ENCODE data around the gene WASF2.
"Not testable (repeated sequence)": the region's sequence is repeated elsewhere in the genome, so short reads cannot be mapped to it uniquely, and the experiment has no call there.

The WASF2 gene, protein sequence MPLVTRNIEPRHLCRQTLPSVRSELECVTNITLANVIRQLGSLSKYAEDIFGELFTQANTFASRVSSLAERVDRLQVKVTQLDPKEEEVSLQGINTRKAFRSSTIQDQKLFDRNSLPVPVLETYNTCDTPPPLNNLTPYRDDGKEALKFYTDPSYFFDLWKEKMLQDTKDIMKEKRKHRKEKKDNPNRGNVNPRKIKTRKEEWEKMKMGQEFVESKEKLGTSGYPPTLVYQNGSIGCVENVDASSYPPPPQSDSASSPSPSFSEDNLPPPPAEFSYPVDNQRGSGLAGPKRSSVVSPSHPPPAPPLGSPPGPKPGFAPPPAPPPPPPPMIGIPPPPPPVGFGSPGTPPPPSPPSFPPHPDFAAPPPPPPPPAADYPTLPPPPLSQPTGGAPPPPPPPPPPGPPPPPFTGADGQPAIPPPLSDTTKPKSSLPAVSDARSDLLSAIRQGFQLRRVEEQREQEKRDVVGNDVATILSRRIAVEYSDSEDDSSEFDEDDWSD

DNA sequence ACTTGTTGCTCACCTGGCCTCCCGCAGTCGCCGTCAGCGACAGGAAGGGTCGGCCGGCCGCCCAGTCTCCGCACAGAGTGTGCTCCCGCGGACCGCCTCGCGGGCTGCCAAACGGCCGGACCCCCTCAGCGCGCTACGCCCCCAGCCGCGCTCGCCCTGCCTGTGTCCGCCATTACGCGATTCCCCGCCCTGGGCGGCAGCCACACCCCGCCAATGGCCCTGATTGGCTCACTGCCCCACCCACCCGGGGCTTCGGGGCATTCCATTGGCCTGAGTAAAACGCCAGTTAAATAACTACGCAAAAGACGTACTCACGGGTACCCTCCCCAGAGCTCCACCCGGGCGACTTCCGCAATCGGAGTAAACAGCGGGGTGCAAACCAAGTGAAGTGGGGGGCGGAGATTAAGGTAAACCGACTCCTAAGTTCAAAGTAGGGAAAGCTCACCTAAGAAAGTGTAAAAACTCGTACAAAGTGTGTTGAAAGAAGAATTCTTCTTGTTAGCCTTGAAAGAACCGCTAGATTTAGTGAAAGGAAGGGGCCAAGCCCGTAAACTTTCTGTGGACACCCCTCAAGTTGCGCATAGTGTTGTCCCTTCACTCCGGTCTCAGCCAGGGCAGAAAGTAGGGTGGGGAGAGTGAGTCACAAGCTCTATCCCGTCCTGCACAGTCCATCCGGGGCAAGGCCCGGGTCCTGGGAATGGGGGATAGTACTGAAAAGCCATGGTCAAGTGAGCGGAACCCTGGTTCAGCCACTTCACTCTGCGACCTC is at the start of gene WASF2:
Gene WASF2, minus strand, starts transcription at position 195 of the 769 bp plus-strand sequence. CDS start 61,277 bp downstream, outside the sequence.
- Histone ChIP-seq H3K4me3 (ENCODE audit: low read depth, low read length) (peak within 1 kb of the TSS; percentile 99), H3K36me3 (ENCODE audit: control insufficient read depth, insufficient read depth, low read length) (no peaks in the 10 kb centered on the region), H3K4me2 (ENCODE audit: low read length) (peak within 1 kb of the TSS; percentile 88), H2AFZ (peak within 1 kb of the TSS; percentile 50), H3K79me2 (peaks cover 7% of the 10 kb centered on the region), H3K9ac (peak within 1 kb of the TSS; percentile 84), H3K27me3 (ENCODE audit: control insufficient read depth, insufficient read depth, low read length) (no peaks in the 10 kb centered on the region), H3K27ac (peak within 1 kb of the TSS; percentile 79), H3K9me3 (ENCODE audit: control insufficient read depth, low read length) (no peaks in the 10 kb centered on the region), H3K4me1 (no peaks in the 10 kb centered on the region)
- TF ChIP-seq, protein P1, sequence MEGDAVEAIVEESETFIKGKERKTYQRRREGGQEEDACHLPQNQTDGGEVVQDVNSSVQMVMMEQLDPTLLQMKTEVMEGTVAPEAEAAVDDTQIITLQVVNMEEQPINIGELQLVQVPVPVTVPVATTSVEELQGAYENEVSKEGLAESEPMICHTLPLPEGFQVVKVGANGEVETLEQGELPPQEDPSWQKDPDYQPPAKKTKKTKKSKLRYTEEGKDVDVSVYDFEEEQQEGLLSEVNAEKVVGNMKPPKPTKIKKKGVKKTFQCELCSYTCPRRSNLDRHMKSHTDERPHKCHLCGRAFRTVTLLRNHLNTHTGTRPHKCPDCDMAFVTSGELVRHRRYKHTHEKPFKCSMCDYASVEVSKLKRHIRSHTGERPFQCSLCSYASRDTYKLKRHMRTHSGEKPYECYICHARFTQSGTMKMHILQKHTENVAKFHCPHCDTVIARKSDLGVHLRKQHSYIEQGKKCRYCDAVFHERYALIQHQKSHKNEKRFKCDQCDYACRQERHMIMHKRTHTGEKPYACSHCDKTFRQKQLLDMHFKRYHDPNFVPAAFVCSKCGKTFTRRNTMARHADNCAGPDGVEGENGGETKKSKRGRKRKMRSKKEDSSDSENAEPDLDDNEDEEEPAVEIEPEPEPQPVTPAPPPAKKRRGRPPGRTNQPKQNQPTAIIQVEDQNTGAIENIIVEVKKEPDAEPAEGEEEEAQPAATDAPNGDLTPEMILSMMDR (IDR thresholded peaks at IDR 0.05), result no peak

DNA sequence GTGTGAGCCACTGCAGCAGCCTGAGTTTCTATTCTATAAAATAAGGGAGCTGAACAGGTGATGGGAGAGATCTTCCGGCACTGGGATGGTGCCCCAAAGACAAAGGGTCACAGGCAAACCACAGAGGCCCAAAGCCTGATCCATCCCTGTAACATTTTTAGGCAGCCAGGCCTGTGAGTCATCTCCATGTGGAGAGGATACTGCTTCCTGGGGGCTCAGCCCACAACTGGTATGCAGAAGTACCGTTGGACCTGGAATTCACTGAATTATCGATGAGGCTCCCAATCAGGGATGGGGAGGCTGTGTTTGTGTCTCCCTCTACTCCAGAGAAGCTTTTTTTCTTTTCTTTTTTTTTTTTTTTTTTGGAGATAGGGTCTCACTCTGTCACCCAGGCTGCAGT is 48.8 kb upstream of the WASF2 start:
- Histone ChIP-seq H3K4me2 (ENCODE audit: low read length) (no peak overlapping the region), H3K4me1 (peaks cover 13% of the 10 kb centered on the region), H3K79me2 (peaks cover 3% of the 10 kb centered on the region), H3K4me3 (ENCODE audit: low read depth, low read length) (no peak overlapping the region), H2AFZ (no peak overlapping the region), H3K27me3 (ENCODE audit: control insufficient read depth, insufficient read depth, low read length) (no peaks in the 10 kb centered on the region), H3K9ac (no peak overlapping the region), H3K36me3 (ENCODE audit: control insufficient read depth, insufficient read depth, low read length) (no peaks in the 10 kb centered on the region), H3K9me3 (ENCODE audit: control insufficient read depth, low read length) (no peaks in the 10 kb centered on the region), H3K27ac (no peak overlapping the region)
- TF ChIP-seq, protein P1 (IDR thresholded peaks at IDR 0.05), result no peak

DNA sequence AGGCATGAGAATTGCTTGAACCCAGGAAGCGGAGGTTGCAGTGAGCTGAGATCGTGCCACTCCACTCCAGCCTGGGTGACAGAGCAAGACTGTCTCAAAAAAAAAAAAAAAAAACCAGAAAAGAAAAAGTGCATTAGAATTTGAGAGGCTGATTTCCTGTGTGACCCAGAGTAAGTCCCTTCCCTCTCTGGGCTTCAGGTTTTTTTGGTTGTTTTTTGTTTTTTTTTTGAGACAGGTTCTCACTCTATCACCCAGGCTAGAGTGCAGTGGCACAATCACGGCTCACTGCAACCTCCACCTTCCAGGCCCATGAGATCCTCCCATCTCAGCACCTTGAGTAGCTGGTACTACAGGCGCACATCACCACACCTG is 48.3 kb upstream of the WASF2 start:
- H3K4me2 ChIP-seq (ENCODE audit: low read length); H3K36me3 ChIP-seq (ENCODE audit: control insufficient read depth, insufficient read depth, low read length); H2AFZ ChIP-seq; H3K79me2 ChIP-seq; H3K27me3 ChIP-seq (ENCODE audit: control insufficient read depth, insufficient read depth, low read length); H3K9me3 ChIP-seq (ENCODE audit: control insufficient read depth, low read length); H3K27ac ChIP-seq; H3K4me3 ChIP-seq (ENCODE audit: low read depth, low read length); H3K9ac ChIP-seq: not testable (repeated sequence)
- peaks cover 13% of the 10 kb centered on the region for H3K4me1 ChIP-seq

DNA sequence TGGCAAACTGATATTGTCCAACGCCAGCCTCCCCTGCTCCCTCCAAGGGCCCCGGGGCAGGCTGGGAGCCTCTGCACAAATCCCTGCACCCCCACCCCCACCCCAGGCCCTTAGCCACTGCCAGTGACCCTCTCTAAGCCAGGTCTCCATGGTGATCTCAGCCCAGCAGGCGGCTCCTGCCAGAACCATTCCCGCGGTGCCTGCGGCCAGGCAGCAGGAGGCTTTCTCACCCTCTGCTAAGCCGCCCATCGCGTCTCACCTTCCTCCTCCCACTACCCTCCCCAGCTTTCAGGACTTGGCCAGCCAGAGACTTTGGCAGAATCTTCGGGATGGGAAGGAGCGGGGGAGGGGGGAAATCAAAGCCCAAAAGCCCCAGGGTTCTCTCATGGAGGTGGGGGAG is 46.8 kb upstream of the WASF2 start:
- Histone ChIP-seq H3K36me3 (ENCODE audit: control insufficient read depth, insufficient read depth, low read length) (no peaks in the 10 kb centered on the region), H2AFZ (no peak overlapping the region), H3K4me3 (ENCODE audit: low read depth, low read length) (no peak overlapping the region), H3K9me3 (ENCODE audit: control insufficient read depth, low read length) (no peaks in the 10 kb centered on the region), H3K9ac (no peak overlapping the region), H3K27ac (no peak overlapping the region), H3K4me2 (ENCODE audit: low read length) (no peak overlapping the region), H3K79me2 (peaks cover 3% of the 10 kb centered on the region), H3K27me3 (ENCODE audit: control insufficient read depth, insufficient read depth, low read length) (no peaks in the 10 kb centered on the region), H3K4me1 (peaks cover 6% of the 10 kb centered on the region)
- TF ChIP-seq, protein P1 (IDR thresholded peaks at IDR 0.05), result no peak

DNA sequence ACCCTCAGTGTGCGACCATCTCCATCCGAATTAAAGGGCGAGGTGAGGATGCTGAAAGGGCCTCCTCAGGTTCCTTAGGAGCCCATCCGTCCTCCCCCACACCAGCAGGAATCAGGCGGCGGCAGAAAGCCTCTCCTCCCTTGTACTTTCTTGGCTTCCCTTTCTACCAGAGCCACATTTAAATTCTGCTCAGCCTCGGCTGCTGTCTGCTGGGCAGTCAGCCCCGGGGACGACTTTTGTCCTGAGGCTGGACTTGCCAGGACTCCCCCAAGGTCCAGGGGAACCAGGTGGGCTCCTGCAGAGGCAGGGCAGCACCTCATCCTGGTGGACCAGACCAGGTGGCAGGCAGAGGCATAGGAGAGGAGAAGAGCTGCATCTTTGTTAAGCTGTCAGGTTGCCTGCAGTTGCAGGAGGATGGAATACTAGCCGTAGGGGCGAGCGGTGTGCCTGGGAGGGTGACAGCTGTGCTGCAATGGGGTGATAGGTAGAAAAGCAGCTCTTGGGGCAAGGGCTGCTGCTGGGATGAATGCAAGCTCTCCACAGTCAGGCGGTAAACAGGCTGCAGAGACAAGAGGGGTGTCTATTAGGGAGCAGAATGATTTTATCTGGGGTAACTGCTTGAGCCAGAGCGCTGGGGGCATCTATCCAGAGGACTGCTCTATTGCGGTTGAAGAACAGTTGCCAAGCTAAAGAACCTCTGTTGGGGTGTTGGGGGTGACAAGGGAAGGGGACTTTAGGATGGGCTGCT is 46.2 kb upstream of the WASF2 start:
- H3K4me3 ChIP-seq (ENCODE audit: low read depth, low read length), result no peak overlapping the region
- TF ChIP-seq, protein P1 (IDR thresholded peaks at IDR 0.05), result no peak

More for the DNA sequence above, 46.2 kb upstream of the WASF2 start:
- H3K9me3 ChIP-seq (ENCODE audit: control insufficient read depth, low read length), result no peaks in the 10 kb centered on the region
- H3K27me3 ChIP-seq (ENCODE audit: control insufficient read depth, insufficient read depth, low read length), result no peaks in the 10 kb centered on the region
- no peak overlapping the region for H3K4me2 ChIP-seq (ENCODE audit: low read length)
- H3K9ac ChIP-seq, result no peak overlapping the region
- no peaks in the 10 kb centered on the region for H3K36me3 ChIP-seq (ENCODE audit: control insufficient read depth, insufficient read depth, low read length)
- peaks cover 6% of the 10 kb centered on the region for H3K4me1 ChIP-seq
- H2AFZ ChIP-seq, result no peak overlapping the region
- H3K27ac ChIP-seq, result no peak overlapping the region
- H3K79me2 ChIP-seq, result peaks cover 3% of the 10 kb centered on the region

Data from parathyroid adenoma (tissue), 2 donors.